HepG2 (cell line): Measurements from ENCODE around the gene DUS1L. TPM values are rescaled to one million over a fixed set of nuclear protein-coding genes. Genes with fewer than 3 reads are reported as not detected.
A peak's percentile ranks its signal among the peaks of the same experiment; 100 is the strongest.

Source experiments
- AHR ChIP-seq: IDR thresholded peaks from 2 replicates; pipeline ENCODE4 v1.6.1; 2018; ENCODE audit warnings: missing genetic modification reagents, missing compliant biosample characterization
- BRCA1 ChIP-seq: sonication (generic); formaldehyde crosslinking; IDR thresholded peaks from 2 replicates; pipeline ENCODE4 v1.4.0; 2020; ENCODE audit warnings: missing genetic modification reagents
- FOXK2 ChIP-seq: fragments of 450-650 bp; IDR thresholded peaks from 2 replicates; pipeline ENCODE4 v1.6.1; 2016
- NCOA1 ChIP-seq: sonication (generic); formaldehyde crosslinking; IDR thresholded peaks from 2 replicates; pipeline ENCODE4 v1.9.0; 2021; ENCODE audit warnings: missing genetic modification reagents
- POGZ ChIP-seq: sonication (generic); formaldehyde crosslinking; IDR thresholded peaks from 2 replicates; pipeline ENCODE4 v1.4.0; 2020; ENCODE audit warnings: mild to moderate bottlenecking, missing genetic modification reagents
- SAFB2 ChIP-seq: sonication (generic); formaldehyde crosslinking; IDR thresholded peaks from 2 replicates; pipeline ENCODE4 v1.5.1; 2020; ENCODE audit warnings: missing genetic modification reagents, low read depth, mild to moderate bottlenecking, borderline replicate concordance
- SIX1 ChIP-seq: sonication (generic); formaldehyde crosslinking; IDR thresholded peaks from 2 replicates; pipeline ENCODE4 v1.4.0; 2020; ENCODE audit warnings: missing genetic modification reagents, borderline replicate concordance
- SMARCC2 ChIP-seq: fragments of 450-650 bp; IDR thresholded peaks from 2 replicates; pipeline ENCODE4 v1.6.1; 2017; ENCODE audit warnings: antibody characterized with exemption, mild to moderate bottlenecking
- SP140L ChIP-seq: sonication (generic); formaldehyde crosslinking; IDR thresholded peaks from 2 replicates; pipeline ENCODE4 v1.4.0; 2020; ENCODE audit warnings: missing genetic modification reagents, borderline replicate concordance
- ZBTB1 ChIP-seq: sonication (generic); formaldehyde crosslinking; IDR thresholded peaks from 2 replicates; pipeline ENCODE4 v1.4.0; 2020; ENCODE audit warnings: missing genetic modification reagents, borderline replicate concordance
- ZFP41 ChIP-seq: sonication (generic); formaldehyde crosslinking; IDR thresholded peaks from 2 replicates; pipeline ENCODE4 v1.4.0; 2020; ENCODE audit warnings: mild to moderate bottlenecking, missing genetic modification reagents, borderline replicate concordance
- ZFX ChIP-seq: sonication (generic); formaldehyde crosslinking; IDR thresholded peaks from 2 replicates; pipeline ENCODE4 v1.4.0; 2020; ENCODE audit warnings: mild to moderate bottlenecking, low read depth, missing genetic modification reagents, moderate library complexity
- ZNF333 ChIP-seq: sonication (generic); formaldehyde crosslinking; IDR thresholded peaks from 2 replicates; pipeline ENCODE4 v1.4.0; 2020; ENCODE audit warnings: mild to moderate bottlenecking, missing genetic modification reagents, borderline replicate concordance
- ZNF563 ChIP-seq: sonication (generic); formaldehyde crosslinking; IDR thresholded peaks from 2 replicates; pipeline ENCODE4 v1.8.0; 2022; ENCODE audit warnings: mild to moderate bottlenecking, moderate library complexity, missing genetic modification reagents
- polyA plus RNA-seq, 8 experiments: library from polyadenylated mRNA; depleted of rRNA in 3 of 8; stranded (reverse) in 7 of 8; unstranded in 1 of 8; fragments of >200 nt; fragmentation: Illumina TruSeq in 4 of 8; extraction: Trizol in 4 of 8; gene quantifications; 2 replicates each; pipeline versions ENCODE4 v1.2.1 to v1.2.3, GENCODE V29; 2011 to 2016; ENCODE audit warnings: low read depth in 4 of 8, missing spikeins in 1 of 8, mixed read lengths in 1 of 8; ENCODE audit not compliant: insufficient read depth in 1 of 8
- total RNA-seq, 5 experiments: library from RNA; depleted of rRNA; stranded (reverse); fragments of >200 nt; fragmentation: Illumina TruSeq; extraction: Trizol; gene quantifications; 2 replicates each; pipeline ENCODE4 v1.2.3, GENCODE V29; 2016; ENCODE audit warnings: low read depth in 1 of 5
- TF ChIP-seq, protein P1 (sequence below): sonication (generic); formaldehyde crosslinking; conservative IDR thresholded peaks from 2 replicates; pipeline ENCODE4 v1.8.0; 2022; ENCODE audit warnings: missing genetic modification reagents
- TF ChIP-seq, protein P2 (sequence below): sonication (generic); formaldehyde crosslinking; IDR thresholded peaks from 2 replicates; pipeline ENCODE4 v1.5.0; 2020; ENCODE audit warnings: mild to moderate bottlenecking, missing genetic modification reagents, moderate library complexity
- TF ChIP-seq, protein P3 (sequence below): sonication (generic); formaldehyde crosslinking; IDR thresholded peaks from 2 replicates; pipeline ENCODE4 v1.5.0; 2020; ENCODE audit warnings: mild to moderate bottlenecking, missing genetic modification reagents
- TF ChIP-seq, protein P4 (sequence below): sonication (generic); formaldehyde crosslinking; IDR thresholded peaks from 2 replicates; pipeline ENCODE4 v1.5.1; 2020; ENCODE audit warnings: mild to moderate bottlenecking, missing genetic modification reagents, borderline replicate concordance
- TF ChIP-seq, protein P5 (sequence below): sonication (generic); formaldehyde crosslinking; IDR thresholded peaks from 2 replicates; pipeline ENCODE4 v1.4.0; 2020; ENCODE audit warnings: mild to moderate bottlenecking, missing genetic modification reagents
- TF ChIP-seq, protein P6 (sequence below): sonication (generic); formaldehyde crosslinking; IDR thresholded peaks from 2 replicates; pipeline ENCODE4 v1.4.0; 2020; ENCODE audit warnings: missing genetic modification reagents

DUS1L gene
- total and polyA plus RNA-seq, 2 of the 13 experiments (the other 11 are each of a cell fraction or from before 2014, with no cell fraction given): 81.0 to 109 TPM

DNA sequence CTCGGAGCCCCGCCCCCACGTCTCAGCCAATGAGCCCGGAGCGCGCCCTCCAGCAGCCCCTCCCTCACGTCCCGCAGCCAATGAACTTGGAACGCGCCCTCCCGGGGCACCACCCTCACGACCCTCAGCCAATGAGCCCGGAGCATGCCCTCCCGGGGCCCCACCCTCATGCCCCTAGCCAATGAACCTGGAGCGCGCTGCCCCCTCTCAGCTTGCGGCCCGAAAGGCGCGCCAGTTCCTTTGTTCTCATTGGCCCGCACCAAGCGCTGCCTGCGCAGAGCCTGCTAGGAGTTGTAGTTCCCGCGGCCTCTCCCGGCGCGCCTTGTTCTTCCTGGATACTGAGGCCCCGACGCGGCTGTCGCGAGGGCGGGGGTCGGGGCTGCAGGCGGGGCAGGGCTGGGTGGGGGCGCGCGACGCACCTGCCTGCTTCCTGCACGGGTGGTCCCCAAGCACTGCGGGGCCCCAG is 42.6 kb downstream of the DUS1L start, which contains the start of gene LRRC45 (continued):
- TF ChIP-seq ZFX (CRISPR knock-in tag) (no peak; the same call in 1 of the 2 replicates), POGZ (CRISPR knock-in tag) (no peak), FOXK2 (no peak), NCOA1 (CRISPR knock-in tag) (no peak), SAFB2 (CRISPR knock-in tag) (no peak), BRCA1 (CRISPR knock-in tag) (no peak), SIX1 (CRISPR knock-in tag) (no peak), AHR (no peak; the same call in 1 of the 2 replicates), SMARCC2 (no peak), ZFP41 (CRISPR knock-in tag) (no peak), SP140L (no peak), ZNF333 (CRISPR knock-in tag) (no peak), ZNF563 (CRISPR knock-in tag) (no peak), ZBTB1 (CRISPR knock-in tag) (no peak)
- TF ChIP-seq, protein P1, sequence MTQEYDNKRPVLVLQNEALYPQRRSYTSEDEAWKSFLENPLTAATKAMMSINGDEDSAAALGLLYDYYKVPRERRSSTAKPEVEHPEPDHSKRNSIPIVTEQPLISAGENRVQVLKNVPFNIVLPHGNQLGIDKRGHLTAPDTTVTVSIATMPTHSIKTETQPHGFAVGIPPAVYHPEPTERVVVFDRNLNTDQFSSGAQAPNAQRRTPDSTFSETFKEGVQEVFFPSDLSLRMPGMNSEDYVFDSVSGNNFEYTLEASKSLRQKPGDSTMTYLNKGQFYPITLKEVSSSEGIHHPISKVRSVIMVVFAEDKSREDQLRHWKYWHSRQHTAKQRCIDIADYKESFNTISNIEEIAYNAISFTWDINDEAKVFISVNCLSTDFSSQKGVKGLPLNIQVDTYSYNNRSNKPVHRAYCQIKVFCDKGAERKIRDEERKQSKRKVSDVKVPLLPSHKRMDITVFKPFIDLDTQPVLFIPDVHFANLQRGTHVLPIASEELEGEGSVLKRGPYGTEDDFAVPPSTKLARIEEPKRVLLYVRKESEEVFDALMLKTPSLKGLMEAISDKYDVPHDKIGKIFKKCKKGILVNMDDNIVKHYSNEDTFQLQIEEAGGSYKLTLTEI (CRISPR knock-in tag): no peak
- TF ChIP-seq, protein P2, sequence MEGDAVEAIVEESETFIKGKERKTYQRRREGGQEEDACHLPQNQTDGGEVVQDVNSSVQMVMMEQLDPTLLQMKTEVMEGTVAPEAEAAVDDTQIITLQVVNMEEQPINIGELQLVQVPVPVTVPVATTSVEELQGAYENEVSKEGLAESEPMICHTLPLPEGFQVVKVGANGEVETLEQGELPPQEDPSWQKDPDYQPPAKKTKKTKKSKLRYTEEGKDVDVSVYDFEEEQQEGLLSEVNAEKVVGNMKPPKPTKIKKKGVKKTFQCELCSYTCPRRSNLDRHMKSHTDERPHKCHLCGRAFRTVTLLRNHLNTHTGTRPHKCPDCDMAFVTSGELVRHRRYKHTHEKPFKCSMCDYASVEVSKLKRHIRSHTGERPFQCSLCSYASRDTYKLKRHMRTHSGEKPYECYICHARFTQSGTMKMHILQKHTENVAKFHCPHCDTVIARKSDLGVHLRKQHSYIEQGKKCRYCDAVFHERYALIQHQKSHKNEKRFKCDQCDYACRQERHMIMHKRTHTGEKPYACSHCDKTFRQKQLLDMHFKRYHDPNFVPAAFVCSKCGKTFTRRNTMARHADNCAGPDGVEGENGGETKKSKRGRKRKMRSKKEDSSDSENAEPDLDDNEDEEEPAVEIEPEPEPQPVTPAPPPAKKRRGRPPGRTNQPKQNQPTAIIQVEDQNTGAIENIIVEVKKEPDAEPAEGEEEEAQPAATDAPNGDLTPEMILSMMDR (CRISPR knock-in tag): peak; percentile 9; the same call in 1 of the 2 replicates
- TF ChIP-seq, protein P3, sequence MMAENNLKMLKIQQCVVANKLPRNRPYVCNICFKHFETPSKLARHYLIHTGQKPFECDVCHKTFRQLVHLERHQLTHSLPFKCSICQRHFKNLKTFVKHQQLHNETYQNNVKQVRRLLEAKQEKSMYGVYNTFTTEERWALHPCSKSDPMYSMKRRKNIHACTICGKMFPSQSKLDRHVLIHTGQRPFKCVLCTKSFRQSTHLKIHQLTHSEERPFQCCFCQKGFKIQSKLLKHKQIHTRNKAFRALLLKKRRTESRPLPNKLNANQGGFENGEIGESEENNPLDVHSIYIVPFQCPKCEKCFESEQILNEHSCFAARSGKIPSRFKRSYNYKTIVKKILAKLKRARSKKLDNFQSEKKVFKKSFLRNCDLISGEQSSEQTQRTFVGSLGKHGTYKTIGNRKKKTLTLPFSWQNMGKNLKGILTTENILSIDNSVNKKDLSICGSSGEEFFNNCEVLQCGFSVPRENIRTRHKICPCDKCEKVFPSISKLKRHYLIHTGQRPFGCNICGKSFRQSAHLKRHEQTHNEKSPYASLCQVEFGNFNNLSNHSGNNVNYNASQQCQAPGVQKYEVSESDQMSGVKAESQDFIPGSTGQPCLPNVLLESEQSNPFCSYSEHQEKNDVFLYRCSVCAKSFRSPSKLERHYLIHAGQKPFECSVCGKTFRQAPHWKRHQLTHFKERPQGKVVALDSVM: no peak
- TF ChIP-seq, protein P4, sequence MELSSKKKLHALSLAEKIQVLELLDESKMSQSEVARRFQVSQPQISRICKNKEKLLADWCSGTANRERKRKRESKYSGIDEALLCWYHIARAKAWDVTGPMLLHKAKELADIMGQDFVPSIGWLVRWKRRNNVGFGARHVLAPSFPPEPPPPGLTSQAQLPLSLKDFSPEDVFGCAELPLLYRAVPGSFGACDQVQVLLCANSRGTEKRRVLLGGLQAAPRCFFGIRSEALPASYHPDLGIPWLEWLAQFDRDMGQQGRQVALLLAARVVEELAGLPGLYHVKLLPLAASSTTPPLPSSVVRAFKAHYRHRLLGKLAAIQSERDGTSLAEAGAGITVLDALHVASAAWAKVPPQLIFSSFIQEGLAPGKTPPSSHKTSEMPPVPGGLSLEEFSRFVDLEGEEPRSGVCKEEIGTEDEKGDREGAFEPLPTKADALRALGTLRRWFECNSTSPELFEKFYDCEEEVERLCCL: no peak
- TF ChIP-seq, protein P5, sequence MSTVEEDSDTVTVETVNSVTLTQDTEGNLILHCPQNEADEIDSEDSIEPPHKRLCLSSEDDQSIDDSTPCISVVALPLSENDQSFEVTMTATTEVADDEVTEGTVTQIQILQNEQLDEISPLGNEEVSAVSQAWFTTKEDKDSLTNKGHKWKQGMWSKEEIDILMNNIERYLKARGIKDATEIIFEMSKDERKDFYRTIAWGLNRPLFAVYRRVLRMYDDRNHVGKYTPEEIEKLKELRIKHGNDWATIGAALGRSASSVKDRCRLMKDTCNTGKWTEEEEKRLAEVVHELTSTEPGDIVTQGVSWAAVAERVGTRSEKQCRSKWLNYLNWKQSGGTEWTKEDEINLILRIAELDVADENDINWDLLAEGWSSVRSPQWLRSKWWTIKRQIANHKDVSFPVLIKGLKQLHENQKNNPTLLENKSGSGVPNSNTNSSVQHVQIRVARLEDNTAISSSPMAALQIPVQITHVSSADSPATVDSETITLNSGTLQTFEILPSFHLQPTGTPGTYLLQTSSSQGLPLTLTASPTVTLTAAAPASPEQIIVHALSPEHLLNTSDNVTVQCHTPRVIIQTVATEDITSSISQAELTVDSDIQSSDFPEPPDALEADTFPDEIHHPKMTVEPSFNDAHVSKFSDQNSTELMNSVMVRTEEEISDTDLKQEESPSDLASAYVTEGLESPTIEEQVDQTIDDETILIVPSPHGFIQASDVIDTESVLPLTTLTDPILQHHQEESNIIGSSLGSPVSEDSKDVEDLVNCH (CRISPR knock-in tag): no peak
- TF ChIP-seq, protein P6, sequence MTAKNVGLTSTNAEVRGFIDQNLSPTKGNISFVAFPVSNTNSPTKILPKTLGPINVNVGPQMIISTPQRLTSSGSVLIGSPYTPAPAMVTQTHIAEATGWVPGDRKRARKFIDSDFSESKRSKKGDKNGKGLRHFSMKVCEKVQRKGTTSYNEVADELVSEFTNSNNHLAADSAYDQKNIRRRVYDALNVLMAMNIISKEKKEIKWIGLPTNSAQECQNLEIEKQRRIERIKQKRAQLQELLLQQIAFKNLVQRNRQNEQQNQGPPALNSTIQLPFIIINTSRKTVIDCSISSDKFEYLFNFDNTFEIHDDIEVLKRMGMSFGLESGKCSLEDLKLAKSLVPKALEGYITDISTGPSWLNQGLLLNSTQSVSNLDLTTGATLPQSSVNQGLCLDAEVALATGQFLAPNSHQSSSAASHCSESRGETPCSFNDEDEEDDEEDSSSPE (CRISPR knock-in tag): peak; percentile 99
